Ascending aorta (tissue), 2 donors: ENCODE data around the gene TMX1. TPM values are rescaled to one million over a fixed set of nuclear protein-coding genes. Genes with fewer than 3 reads are reported as not detected.
A peak's percentile ranks its signal among the peaks of the same experiment; 100 is the strongest.

ENCODE experiments used
- DNase-seq, 2 donors: peaks; one replicate each; pipeline ENCODE4 v3.0.0-alpha.2; 2019; ENCODE audit warnings: low spot score in 2 of 2
- H3K27ac ChIP-seq, 2 donors: fragments of 200-600 bp; sonication (generic); one replicate each; pipeline ENCODE4 v1.5.1; 2016 to 2017; ENCODE audit warnings: mild to moderate bottlenecking in 1 of 2
- H3K27me3 ChIP-seq: fragments of 200-600 bp; sonication (generic); one replicate; pipeline ENCODE4 v1.5.1; 2017
- H3K36me3 ChIP-seq, 2 donors: fragments of 200-600 bp; sonication (generic); one replicate each; pipeline ENCODE4 v1.5.1; 2016
- H3K4me1 ChIP-seq, 2 donors: fragments of 200-600 bp; sonication (generic); one replicate each; pipeline ENCODE4 v1.5.1; 2016 to 2017; ENCODE audit warnings: mild to moderate bottlenecking in 1 of 2
- H3K4me3 ChIP-seq, 2 donors: fragments of 200-600 bp; sonication (generic); one replicate each; pipeline ENCODE4 v1.5.1; 2016 to 2017; ENCODE audit warnings: mild to moderate bottlenecking in 1 of 2
- H3K9me3 ChIP-seq, 2 donors: fragments of 200-600 bp; sonication (generic); one replicate each; pipeline ENCODE4 v1.5.1; 2016
- intact Hi-C: fragments of 100-400 bp; cut with DNase I; formaldehyde crosslinking; loops from one replicate; pipeline ENCODE4 v1.15.1; 2023
- total RNA-seq: library from RNA; depleted of rRNA; stranded (reverse); fragments of >200 nt; gene quantifications from one replicate; pipeline ENCODE4 v1.1.0, GENCODE V29; 2016
- TF ChIP-seq, protein P1 (sequence below), 3 experiments: fragments of 200-600 bp in 2 of 3; fragments of 450-650 bp in 1 of 3; sonication (generic) in 2 of 3; IDR thresholded peaks; one replicate each; pipeline ENCODE4 v1.5.1; 2016 to 2019; ENCODE audit warnings: antibody characterized with exemption in 3 of 3, mild to moderate bottlenecking in 1 of 3, moderate library complexity in 1 of 3

TMX1 gene
- 5.1 TPM for total RNA-seq

DNA sequence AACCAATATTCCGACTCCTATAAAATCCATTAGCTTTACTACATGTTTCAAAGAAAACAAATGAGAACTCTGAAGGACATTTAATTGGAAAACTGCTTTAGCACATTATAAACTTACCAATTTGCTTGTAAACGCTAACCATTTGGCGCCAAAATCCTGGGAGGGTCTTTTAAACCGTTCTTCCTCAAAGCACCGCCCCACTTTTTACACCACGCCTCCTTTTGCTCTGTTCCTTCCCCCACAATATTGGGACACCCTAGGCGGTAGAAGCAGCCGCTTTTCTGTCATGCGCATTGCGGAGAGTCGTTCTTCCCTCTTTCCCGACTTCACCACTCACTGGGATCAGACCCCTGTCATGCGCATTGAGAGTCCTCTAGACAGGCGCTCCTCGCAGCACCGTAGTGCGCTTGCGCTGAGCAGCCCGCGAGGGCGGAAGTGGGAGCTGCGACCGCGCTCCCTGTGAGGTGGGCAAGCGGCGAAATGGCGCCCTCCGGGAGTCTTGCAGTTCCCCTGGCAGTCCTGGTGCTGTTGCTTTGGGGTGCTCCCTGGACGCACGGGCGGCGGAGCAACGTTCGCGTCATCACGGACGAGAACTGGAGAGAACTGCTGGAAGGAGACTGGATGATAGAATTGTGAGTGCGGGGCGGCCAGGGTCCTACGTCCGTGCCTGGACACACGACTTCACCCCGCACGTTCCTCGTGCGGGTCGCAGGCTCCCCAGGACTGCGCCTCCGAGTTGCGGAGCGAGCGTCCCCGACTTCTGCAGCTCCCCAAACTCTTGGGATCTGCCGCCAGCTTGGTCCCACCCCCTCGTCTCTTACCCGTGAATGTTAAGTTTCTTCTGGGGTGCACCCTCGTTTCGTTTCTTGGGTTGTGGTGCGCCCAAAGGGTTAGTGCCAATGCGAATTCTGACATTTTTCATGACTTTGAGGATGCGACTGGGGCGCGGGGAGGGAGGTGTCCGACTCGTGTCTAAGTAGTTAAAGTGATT is at the start of gene TMX1:
TMX1 (plus strand) TSS at position 435 of the 991 bp plus-strand sequence; CDS start at position 481, 46 bp downstream.
- intact Hi-C loops = loop anchor here (2.0 to 5.0 kb wide), 5 partner anchors 278 to 1008 kb away; partner anchors contain the start of genes FRMD6, PYGL and SOS2

GRCh38 chr14:51201890-51202289 is 38.2 kb upstream of the TMX1 start:
- no peaks in the 10 kb centered on the region for H3K9me3 ChIP-seq
- no peaks in the 10 kb centered on the region for H3K27me3 ChIP-seq
- intact Hi-C loops = no loop called here
- no peaks in the 10 kb centered on the region for H3K36me3 ChIP-seq
- H3K27ac ChIP-seq = no peak overlapping the region
- TF ChIP-seq, protein P1, sequence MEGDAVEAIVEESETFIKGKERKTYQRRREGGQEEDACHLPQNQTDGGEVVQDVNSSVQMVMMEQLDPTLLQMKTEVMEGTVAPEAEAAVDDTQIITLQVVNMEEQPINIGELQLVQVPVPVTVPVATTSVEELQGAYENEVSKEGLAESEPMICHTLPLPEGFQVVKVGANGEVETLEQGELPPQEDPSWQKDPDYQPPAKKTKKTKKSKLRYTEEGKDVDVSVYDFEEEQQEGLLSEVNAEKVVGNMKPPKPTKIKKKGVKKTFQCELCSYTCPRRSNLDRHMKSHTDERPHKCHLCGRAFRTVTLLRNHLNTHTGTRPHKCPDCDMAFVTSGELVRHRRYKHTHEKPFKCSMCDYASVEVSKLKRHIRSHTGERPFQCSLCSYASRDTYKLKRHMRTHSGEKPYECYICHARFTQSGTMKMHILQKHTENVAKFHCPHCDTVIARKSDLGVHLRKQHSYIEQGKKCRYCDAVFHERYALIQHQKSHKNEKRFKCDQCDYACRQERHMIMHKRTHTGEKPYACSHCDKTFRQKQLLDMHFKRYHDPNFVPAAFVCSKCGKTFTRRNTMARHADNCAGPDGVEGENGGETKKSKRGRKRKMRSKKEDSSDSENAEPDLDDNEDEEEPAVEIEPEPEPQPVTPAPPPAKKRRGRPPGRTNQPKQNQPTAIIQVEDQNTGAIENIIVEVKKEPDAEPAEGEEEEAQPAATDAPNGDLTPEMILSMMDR (IDR thresholded peaks at IDR 0.05) = no peak
- H3K4me3 ChIP-seq = no peak overlapping the region
- DNase-seq = no peak
- no peaks in the 10 kb centered on the region for H3K4me1 ChIP-seq

More for the DNA sequence above, at the start of gene TMX1:
- DNase-seq = peak; percentile 92 to 98
- Histone ChIP-seq H3K27me3 (no peaks in the 10 kb centered on the region), H3K9me3 (no peaks in the 10 kb centered on the region), H3K4me1 (peaks cover 0 to 5% of the 10 kb centered on the region in 2 donors), H3K36me3 (no peaks in the 10 kb centered on the region), H3K4me3 (peak within 1 kb of the TSS; percentile 93 to 96), H3K27ac (peak within 1 kb of the TSS; percentile 84 to 88)
- TF ChIP-seq, protein P1 (IDR thresholded peaks at IDR 0.05) = no peak

- Histone ChIP-seq H3K27ac (no peak overlapping the region), H3K36me3 (no peaks in the 10 kb centered on the region), H3K9me3 (no peaks in the 10 kb centered on the region), H3K4me3 (no peak overlapping the region), H3K27me3 (no peaks in the 10 kb centered on the region), H3K4me1 (no peaks in the 10 kb centered on the region)
- no peak for DNase-seq
- TF ChIP-seq, protein P1 (IDR thresholded peaks at IDR 0.05) = no peak
- intact Hi-C loops = no loop called here
Observed at GRCh38 chr14:51202914-51203665, 37.0 kb upstream of the TMX1 start.

GRCh38 chr14:51203881-51204280 is 36.2 kb upstream of the TMX1 start:
- intact Hi-C loops = no loop called here
- H3K27ac ChIP-seq = no peak overlapping the region
- no peaks in the 10 kb centered on the region for H3K9me3 ChIP-seq
- TF ChIP-seq, protein P1 (IDR thresholded peaks at IDR 0.05) = no peak
- no peaks in the 10 kb centered on the region for H3K36me3 ChIP-seq
- H3K27me3 ChIP-seq = no peaks in the 10 kb centered on the region
- DNase-seq = no peak
- H3K4me3 ChIP-seq = no peak overlapping the region
- H3K4me1 ChIP-seq = no peaks in the 10 kb centered on the region

GRCh38 chr14:51205486-51205885 is 34.6 kb upstream of the TMX1 start:
- Histone ChIP-seq H3K27me3 (no peaks in the 10 kb centered on the region), H3K27ac (no peak overlapping the region), H3K9me3 (no peaks in the 10 kb centered on the region), H3K4me3 (no peak overlapping the region), H3K36me3 (no peaks in the 10 kb centered on the region), H3K4me1 (no peaks in the 10 kb centered on the region)
- TF ChIP-seq, protein P1 (IDR thresholded peaks at IDR 0.05) = no peak
- intact Hi-C loops = no loop called here
- DNase-seq = no peak
